ENCODE results near the gene CACNA2D1.

The CACNA2D1 gene

DNA sequence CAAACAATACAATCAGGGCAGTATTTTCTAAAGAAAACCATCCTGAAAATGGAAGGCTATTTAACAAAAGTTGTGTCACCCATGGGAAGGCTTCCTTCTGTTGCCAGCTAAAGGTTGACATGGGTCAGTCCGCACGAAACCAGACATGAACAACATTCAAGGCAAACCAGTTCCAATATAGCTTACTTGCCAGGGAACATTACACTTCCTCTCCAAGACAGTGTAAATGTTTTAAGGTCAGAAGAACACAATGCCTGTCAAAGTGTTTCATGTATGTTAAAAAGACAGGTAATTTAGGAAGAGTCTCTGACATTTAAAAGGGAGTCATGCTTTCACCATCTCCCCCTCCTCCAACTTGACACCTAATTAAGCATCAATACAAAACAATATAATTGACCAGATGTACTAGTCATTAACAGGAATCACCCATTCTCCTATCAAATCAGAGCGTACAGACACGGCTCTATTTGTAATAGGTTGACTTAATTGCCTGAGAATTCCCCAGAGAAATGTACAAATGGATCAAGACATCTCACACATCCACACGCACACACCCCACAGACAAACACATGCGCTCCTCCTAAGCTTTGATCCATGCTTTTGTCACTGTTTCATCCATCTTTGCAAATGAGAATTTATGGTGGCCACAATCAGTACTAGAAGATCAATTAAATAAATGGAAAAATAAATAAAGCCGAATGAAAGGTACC lies 69.5 kb downstream of the CACNA2D1 start:
- TF ChIP-seq TAF1 (IDR thresholded peaks at IDR 0.05; ENCODE audit: low read depth) = no peak
- TF ChIP-seq, protein P1, sequence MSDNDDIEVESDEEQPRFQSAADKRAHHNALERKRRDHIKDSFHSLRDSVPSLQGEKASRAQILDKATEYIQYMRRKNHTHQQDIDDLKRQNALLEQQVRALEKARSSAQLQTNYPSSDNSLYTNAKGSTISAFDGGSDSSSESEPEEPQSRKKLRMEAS (IDR thresholded peaks at IDR 0.05) = no peak
- no peak for TF ChIP-seq ZBTB7A (IDR thresholded peaks at IDR 0.05; ENCODE audit: low read depth)
- TF ChIP-seq CREB1 (IDR thresholded peaks at IDR 0.05; ENCODE audit: low read depth) = no peak
- no peak for TF ChIP-seq EP300 (IDR thresholded peaks at IDR 0.05; ENCODE audit: borderline replicate concordance)
- no peak for TF ChIP-seq NFIC (IDR thresholded peaks at IDR 0.05)
- TF ChIP-seq CEBPB (IDR thresholded peaks at IDR 0.05) = no peak
- no peak for TF ChIP-seq TCF12 (IDR thresholded peaks at IDR 0.05; ENCODE audit: low read depth)
- no peak for TF ChIP-seq TEAD4 (IDR thresholded peaks at IDR 0.05)
- TF ChIP-seq, protein P2, sequence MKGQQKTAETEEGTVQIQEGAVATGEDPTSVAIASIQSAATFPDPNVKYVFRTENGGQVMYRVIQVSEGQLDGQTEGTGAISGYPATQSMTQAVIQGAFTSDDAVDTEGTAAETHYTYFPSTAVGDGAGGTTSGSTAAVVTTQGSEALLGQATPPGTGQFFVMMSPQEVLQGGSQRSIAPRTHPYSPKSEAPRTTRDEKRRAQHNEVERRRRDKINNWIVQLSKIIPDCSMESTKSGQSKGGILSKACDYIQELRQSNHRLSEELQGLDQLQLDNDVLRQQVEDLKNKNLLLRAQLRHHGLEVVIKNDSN (IDR thresholded peaks at IDR 0.05) = no peak
- TF ChIP-seq, protein P3, sequence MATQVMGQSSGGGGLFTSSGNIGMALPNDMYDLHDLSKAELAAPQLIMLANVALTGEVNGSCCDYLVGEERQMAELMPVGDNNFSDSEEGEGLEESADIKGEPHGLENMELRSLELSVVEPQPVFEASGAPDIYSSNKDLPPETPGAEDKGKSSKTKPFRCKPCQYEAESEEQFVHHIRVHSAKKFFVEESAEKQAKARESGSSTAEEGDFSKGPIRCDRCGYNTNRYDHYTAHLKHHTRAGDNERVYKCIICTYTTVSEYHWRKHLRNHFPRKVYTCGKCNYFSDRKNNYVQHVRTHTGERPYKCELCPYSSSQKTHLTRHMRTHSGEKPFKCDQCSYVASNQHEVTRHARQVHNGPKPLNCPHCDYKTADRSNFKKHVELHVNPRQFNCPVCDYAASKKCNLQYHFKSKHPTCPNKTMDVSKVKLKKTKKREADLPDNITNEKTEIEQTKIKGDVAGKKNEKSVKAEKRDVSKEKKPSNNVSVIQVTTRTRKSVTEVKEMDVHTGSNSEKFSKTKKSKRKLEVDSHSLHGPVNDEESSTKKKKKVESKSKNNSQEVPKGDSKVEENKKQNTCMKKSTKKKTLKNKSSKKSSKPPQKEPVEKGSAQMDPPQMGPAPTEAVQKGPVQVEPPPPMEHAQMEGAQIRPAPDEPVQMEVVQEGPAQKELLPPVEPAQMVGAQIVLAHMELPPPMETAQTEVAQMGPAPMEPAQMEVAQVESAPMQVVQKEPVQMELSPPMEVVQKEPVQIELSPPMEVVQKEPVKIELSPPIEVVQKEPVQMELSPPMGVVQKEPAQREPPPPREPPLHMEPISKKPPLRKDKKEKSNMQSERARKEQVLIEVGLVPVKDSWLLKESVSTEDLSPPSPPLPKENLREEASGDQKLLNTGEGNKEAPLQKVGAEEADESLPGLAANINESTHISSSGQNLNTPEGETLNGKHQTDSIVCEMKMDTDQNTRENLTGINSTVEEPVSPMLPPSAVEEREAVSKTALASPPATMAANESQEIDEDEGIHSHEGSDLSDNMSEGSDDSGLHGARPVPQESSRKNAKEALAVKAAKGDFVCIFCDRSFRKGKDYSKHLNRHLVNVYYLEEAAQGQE (IDR thresholded peaks at IDR 0.05; ENCODE audit: low read depth) = no peak
- TF ChIP-seq YY1 (IDR thresholded peaks at IDR 0.05; ENCODE audit: low read depth) = no peak
- no peak for TF ChIP-seq FOXM1 (IDR thresholded peaks at IDR 0.05; ENCODE audit: borderline replicate concordance, low read depth)
- TF ChIP-seq RAD21 (IDR thresholded peaks at IDR 0.05; ENCODE audit: low read depth) = no peak
- no peak for TF ChIP-seq EGR1 (IDR thresholded peaks at IDR 0.05)

DNA sequence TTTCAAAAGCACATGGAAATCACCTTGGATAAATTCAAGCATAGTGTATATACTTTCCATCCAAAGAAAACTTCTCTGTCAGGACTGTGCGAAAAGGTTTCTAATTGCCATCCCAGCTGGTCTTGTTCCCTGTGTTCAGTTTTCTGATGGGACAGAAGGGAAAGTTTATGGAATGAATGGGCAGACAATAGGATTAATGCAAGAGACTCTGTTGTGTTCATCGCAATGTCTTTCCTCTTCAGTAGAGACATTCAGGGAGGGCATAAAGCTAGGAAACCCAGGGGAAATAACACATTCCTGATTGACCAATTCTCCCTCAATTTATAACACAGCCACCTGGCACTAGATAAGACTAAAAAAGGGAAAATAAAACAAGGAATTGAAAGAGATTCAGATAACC lies 78.9 kb downstream of the CACNA2D1 start:
- TF ChIP-seq, protein P2 (IDR thresholded peaks at IDR 0.05) = no peak
- TF ChIP-seq CEBPB (IDR thresholded peaks at IDR 0.05) (no peak), EP300 (IDR thresholded peaks at IDR 0.05; ENCODE audit: borderline replicate concordance) (no peak), RAD21 (IDR thresholded peaks at IDR 0.05; ENCODE audit: low read depth) (no peak), YY1 (IDR thresholded peaks at IDR 0.05; ENCODE audit: low read depth) (no peak), TEAD4 (IDR thresholded peaks at IDR 0.05) (no peak), TAF1 (IDR thresholded peaks at IDR 0.05; ENCODE audit: low read depth) (no peak), TCF12 (IDR thresholded peaks at IDR 0.05; ENCODE audit: low read depth) (no peak), EGR1 (IDR thresholded peaks at IDR 0.05) (no peak), NFIC (IDR thresholded peaks at IDR 0.05) (no peak)
- TF ChIP-seq, protein P1 (IDR thresholded peaks at IDR 0.05) = no peak

DNA sequence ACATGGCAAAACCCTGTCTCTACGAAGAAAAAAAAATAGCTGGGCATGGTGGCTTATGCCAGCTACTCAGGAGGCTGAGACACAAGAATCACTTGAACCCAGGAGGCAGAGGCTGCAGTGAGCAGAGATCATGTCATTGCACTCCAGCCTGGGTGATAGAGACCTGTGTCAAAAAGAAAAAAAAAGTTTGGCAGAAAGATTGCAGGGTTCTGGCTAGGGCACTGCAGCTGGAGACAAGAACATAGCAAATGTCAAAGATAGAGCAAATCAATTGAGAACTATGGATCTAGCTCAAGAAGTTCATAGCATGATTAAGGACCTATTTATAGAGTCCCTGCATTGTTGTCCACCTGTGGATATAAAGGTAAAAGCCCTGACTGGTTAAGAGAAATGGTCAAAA lies 79.5 kb downstream of the CACNA2D1 start:
- TF ChIP-seq CREB1 (IDR thresholded peaks at IDR 0.05; ENCODE audit: low read depth) = no peak
- no peak for TF ChIP-seq NFIC (IDR thresholded peaks at IDR 0.05)
- TF ChIP-seq, protein P2 (IDR thresholded peaks at IDR 0.05) = no peak
- TF ChIP-seq EP300 (IDR thresholded peaks at IDR 0.05; ENCODE audit: borderline replicate concordance) = no peak
- TF ChIP-seq ZBTB7A (IDR thresholded peaks at IDR 0.05; ENCODE audit: low read depth) = no peak
- no peak for TF ChIP-seq EGR1 (IDR thresholded peaks at IDR 0.05)
- TF ChIP-seq RAD21 (IDR thresholded peaks at IDR 0.05; ENCODE audit: low read depth) = no peak
- TF ChIP-seq, protein P1 (IDR thresholded peaks at IDR 0.05) = no peak
- no peak for TF ChIP-seq TCF12 (IDR thresholded peaks at IDR 0.05; ENCODE audit: low read depth)
- TF ChIP-seq FOXM1 (IDR thresholded peaks at IDR 0.05; ENCODE audit: borderline replicate concordance, low read depth) = no peak
- TF ChIP-seq, protein P3 (IDR thresholded peaks at IDR 0.05; ENCODE audit: low read depth) = no peak
- no peak for TF ChIP-seq TAF1 (IDR thresholded peaks at IDR 0.05; ENCODE audit: low read depth)
- TF ChIP-seq YY1 (IDR thresholded peaks at IDR 0.05; ENCODE audit: low read depth) = no peak
- no peak for TF ChIP-seq TEAD4 (IDR thresholded peaks at IDR 0.05)
- no peak for TF ChIP-seq CEBPB (IDR thresholded peaks at IDR 0.05)

DNA sequence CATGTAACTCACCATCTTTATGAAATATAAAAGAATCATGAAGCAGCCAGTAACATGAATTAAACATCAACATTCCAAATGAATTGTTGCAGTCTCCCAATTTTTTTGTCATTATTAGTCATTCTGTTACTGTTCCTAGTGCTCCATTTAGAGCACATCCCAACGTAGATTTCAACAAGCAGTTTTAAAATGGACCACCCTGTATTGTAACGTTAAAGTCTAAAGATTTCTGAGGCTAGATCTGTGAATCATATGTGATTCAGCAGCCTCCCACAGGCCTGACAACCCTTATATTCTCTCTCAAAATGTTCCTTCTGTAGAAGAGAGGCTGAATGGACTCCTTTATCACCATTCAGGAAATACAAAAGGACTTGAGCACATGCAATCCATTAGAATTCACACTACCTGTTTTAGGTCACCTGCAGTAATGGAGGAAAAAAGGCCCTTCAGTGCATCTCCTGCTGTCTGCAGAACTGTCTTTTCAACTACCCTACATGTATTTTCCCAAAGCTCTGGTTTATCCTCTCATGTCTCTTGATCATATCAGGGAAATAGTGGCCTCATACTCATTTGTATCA lies 81.4 kb downstream of the CACNA2D1 start:
- TF ChIP-seq, protein P2 (IDR thresholded peaks at IDR 0.05) = no peak
- TF ChIP-seq, protein P3 (IDR thresholded peaks at IDR 0.05; ENCODE audit: low read depth) = no peak
- TF ChIP-seq EP300 (IDR thresholded peaks at IDR 0.05; ENCODE audit: borderline replicate concordance) (no peak), CREB1 (IDR thresholded peaks at IDR 0.05; ENCODE audit: low read depth) (no peak), RAD21 (IDR thresholded peaks at IDR 0.05; ENCODE audit: low read depth) (no peak), TEAD4 (IDR thresholded peaks at IDR 0.05) (no peak), TCF12 (IDR thresholded peaks at IDR 0.05; ENCODE audit: low read depth) (no peak), EGR1 (IDR thresholded peaks at IDR 0.05) (no peak), FOXM1 (IDR thresholded peaks at IDR 0.05; ENCODE audit: borderline replicate concordance, low read depth) (no peak), CEBPB (IDR thresholded peaks at IDR 0.05) (no peak)

All from Ishikawa (cell line).